Activated T-cell treated with anti-CD3 and anti-CD28 coated beads, Interleukin-2, amount 50 U/mL, for 48 hours (primary cell): ENCODE data around the gene NMNAT3.
A peak's percentile ranks its signal among the peaks of the same experiment; 100 is the strongest.

Experiments used
- DNase-seq, 2 experiments: peaks; one replicate each; pipeline ENCODE4 v3.0.0-alpha.2; 2020

Gene NMNAT3

DNA sequence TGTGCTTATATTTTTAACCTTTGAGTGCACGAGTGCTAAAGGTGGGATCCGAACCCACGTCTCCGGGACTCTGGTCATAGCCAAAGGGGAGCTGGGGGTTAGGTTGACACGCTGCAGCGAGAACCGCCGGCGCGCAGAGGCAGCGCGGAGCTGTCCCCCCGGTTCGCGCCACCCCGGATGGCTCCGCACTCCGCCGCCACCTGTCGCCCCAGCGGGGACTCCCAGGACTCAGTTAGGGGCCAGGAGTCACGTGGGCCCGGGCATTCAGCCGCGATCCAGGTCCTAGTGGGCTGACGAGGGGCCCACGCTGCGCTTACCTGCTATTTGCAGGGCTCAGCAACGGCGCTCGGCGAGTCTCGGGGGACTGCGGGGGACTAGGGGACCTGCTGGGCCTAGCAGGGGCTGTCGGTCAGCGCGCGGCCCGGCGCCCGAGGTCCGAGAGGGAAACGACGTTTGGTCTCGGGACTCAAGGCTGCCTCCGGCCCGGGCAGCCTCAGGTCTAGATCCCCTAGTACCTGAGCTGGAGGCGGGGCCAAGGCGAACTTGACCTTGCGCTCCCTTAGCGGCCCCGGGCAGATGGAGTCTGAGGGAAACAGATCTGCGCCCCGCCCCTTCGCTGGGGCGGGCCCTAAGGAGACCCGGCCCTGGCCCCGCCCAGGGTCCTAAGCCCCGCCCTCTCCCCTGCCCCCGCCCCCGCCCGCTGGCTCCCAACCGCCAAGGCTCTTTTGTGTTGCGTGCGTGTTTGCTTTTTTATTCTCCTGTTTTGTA is at the start of gene NMNAT3:
NMNAT3 (minus strand) TSS at position 585 of the 768 bp plus-strand sequence. CDS start 50,248 bp downstream, outside the sequence.
- peak; percentile 85 to 89 for DNase-seq

DNA sequence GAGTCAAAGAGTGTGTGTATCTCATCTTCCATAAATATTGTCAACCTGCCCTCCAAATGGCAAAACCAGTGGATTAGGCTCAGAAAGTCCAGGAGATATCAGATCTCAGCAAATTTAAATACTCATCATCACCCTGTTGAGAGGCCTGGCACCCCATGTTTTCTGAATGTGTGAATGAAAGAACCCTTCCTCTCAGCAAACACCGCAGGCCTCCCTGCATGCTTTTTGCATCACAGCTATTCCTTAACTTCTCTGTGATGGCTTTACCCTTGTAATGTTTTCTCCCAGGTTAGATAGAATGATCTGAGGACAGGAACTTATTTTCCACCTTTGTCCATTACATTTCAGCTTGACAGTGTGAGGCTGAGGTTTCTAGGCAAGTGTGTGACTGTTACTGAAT is 43.6 kb upstream of the NMNAT3 start:
- DNase-seq: no peak

DNA sequence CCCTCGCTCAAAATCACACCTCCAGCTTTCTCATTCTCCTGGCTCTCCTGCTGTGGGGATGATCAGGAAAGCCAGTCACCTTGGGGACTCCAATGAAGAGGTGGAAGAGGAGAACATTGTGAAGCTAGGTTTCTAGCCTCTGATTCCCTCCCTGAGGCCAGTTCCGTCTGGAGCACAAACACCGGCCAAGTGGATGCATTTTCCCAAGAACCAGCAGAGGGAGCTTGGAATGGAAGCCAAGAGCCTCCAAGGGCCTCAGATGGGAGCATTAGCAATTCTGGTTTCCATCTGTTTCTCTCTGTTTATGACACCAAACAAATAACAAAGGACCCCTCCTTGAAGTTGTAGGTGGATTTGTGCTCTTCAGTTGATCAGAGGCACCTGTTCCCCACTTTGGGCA is 40.6 kb upstream of the NMNAT3 start:
- DNase-seq: no peak

DNA sequence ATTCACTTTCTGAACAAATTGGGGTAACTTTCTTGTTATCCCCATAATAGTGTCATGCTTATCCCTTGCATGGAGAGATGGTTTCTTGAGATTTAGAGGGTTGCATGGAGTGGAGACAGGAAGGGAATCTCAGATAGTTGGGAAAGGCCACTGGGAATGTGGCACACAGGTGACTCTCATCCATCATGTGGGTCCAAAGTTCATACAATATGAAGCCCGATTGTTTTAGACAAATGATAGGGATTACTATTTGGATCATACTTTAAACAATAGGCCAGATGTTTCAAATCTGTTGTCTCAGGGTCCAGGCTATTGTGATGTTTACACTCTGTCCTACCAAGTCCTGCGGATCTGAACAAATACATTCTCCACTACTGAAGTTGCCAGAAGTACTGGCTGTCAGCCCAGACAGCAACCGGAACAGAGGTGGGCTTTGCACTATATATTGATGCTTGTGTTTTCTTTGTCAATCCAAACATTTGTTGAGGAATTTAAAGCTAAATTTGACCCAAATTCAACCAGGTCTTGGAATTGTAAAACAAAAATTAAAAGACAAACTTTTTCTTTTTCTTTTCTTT is 39.2 kb upstream of the NMNAT3 start:
- no peak for DNase-seq

DNA sequence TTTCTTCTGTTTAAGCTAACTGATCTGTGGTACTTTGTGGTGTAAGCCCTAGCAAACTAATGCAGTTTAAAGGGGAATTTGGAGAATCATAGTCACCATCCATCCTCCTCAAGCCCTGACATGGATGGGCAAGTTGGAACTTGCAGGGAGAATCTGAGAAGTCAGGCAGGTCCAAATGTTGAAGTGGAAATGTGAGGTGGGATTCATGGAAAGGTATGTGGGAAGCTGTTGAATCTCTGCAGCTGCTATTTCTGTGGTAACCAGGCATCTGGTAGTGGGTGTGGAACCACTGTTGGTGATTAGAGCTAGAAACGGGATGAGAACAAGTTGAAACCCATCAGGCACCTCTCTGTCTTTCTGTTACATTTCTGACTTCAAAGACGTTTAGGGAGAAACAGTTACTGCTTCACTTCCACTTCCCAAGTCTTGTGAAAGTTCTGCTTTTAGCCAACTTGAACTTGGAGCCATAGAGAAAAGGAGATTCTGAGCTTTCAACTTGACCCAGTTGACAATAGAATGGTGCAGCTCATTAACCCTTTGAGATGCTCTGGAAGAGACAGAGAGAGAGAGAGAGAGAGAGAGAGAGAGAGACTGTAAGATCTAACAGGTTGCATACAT is 38.1 kb upstream of the NMNAT3 start:
- DNase-seq: no peak

DNA sequence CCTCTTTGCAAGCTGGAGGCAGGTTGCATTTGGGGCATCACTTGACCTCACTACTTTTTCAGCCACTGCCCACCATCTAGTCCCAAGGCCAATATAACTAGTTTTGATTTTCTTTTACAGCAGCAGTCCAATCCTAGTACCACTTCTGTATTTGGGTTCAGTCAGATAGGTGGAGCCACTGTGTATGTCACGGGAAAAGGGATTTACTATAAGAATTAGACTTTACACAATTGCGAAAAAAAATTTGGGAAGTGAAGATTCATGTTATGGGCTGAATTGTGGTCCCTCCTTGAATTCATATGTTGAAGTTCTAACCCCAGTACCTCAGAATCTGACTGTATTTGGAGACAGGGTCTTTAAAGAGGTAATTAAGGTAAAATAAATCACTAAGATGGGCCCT is 37.4 kb upstream of the NMNAT3 start:
- no peak for DNase-seq

DNA sequence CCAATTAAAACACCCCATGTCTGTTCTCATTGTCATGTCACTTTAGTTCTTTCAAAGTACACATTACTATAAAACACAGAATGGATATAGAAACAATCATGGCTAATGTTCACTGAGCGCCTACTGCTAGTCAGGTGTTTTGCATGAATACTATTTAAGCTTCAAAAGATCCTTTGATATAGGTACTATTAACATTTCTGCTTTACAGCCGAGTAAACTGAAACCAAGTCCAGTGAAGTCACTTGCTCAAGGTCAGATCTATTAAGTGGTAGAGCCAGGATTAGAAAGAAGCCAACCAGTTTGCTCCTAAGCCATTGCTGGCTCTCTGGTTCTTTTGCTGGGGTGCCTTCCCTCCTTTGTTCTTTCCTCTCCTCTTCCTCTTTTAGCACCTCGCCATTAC is 32.4 kb upstream of the NMNAT3 start:
- DNase-seq: no peak

DNA sequence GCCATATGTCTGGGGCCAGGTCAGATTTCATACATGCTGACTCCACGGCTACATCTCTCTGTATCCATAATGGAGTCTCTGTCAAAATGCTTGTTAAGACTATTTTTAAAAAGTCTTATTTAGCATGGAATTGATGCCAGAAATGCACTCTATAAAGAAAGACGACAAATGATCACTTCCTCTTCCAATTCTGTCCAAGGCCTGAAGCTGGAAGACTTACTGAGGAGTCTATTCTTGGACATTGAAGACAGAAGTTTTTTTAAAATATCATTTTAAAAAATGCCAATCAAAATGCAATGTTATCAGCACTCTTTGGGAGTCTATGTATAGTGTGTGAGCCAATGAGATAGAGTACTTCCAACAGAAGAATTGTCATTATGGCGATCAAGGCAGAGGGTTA is 27.9 kb upstream of the NMNAT3 start:
- DNase-seq: no peak

DNA sequence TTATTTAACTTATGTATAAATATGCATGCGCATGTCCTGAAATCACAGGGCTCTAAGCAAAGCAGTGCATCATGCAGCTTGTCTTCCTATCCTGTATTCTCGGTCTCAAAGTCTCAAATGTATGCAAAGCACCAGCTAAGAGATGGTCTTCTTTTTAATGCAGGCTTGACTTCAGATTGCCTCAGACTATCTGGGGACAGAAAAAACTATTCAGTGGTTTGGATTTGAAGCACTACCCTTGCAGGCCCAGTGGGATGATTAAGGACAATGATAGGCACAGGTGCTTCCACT is 18.5 kb upstream of the NMNAT3 start:
- DNase-seq: no peak

DNA sequence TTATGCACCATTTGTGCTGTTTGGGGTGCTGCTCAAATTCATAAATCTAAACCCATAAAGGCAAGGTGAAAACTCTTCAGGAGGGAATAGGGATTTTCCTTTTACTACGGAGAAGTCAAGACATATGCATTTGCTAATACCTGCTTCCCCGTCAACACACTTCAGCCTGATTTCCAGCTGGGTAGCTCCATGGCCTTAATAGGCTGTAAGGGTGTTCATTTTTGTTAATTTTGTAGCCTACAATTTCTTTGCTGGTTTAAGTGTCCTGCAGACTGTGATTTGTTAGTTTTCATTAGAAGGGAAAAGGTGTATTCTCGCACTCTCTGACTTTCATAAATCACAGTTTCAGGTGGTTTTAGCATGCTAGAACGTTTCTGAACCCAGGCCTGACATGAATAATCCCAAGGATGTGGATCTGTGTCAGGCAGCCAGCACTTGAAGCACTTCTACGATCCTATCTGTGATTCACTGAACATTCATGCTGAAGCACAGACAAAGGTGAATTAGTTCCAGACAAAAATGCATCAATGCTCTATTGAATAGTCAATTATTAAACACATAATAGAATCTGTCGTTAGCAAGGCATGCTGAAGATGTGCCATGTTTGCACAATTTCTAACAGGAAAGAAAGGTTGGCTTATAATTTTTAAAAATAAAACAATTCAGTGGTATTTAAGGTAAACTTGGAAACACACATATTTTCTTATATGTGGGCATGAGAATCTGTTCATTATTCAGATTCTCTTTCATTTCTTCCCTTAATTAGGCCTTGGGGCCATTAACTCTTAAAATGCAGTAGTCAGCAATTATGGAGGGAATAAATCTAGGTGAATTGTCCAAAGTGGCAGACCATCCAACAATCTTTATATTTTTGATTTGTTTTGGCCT is 17.9 kb upstream of the NMNAT3 start:
- no peak for DNase-seq

DNA sequence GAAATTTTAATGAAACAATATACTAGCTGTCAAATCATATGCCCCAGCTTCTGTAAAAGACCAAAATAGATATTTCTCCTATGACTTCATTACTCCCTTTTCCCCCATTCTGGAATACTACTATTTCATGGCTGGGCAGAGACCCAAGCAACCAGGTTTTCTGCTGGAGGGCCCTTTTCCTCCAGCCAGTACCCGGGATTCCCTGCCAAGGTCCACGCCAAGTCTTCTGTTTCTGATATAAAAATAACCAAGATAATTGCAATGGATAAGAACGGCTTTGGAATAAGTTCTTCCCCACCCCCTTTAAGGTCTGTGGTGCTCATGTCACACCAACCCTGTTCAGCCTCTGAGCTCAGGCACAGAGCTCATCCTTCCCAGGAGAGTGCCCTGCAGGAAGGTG is 17.2 kb upstream of the NMNAT3 start:
- no peak for DNase-seq

DNA sequence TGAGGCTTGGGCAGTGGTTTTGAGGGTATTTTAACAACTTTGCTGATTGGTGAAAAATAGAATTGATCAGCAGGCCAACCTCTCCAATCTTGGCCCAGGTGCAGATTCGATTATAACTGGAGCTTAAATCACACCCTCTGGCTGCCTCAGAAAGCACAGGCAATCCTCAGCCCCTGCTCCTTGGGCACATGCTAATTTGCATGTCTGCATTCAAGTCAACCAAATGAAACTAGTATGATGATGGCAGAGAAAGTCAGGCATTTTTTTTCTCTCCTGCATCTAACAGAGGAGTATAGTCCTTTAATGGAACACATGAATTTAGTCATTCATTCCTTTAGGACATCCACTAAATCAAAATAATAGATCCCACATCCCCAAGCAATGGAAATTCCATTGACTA is 16.8 kb upstream of the NMNAT3 start:
- DNase-seq: no peak

DNA sequence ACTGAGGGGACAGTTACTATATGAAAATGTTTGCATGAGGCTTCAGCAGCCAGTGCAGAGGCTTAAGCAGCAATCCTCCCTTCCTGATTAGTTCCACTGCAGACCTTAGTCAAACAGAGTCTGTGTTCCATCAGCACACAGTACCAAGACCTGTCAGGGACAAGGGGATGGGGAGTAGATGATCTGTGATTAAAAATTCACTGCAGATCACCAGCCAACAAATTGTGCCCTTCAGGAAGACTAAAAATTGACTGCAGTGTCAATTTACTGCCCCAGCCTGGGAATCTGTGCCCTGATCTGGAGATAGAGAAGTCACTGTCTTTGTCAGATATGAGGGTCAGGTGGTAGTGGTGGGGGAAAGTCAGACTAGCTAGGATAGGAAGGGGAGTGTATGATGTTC is 13.8 kb upstream of the NMNAT3 start:
- DNase-seq: no peak

DNA sequence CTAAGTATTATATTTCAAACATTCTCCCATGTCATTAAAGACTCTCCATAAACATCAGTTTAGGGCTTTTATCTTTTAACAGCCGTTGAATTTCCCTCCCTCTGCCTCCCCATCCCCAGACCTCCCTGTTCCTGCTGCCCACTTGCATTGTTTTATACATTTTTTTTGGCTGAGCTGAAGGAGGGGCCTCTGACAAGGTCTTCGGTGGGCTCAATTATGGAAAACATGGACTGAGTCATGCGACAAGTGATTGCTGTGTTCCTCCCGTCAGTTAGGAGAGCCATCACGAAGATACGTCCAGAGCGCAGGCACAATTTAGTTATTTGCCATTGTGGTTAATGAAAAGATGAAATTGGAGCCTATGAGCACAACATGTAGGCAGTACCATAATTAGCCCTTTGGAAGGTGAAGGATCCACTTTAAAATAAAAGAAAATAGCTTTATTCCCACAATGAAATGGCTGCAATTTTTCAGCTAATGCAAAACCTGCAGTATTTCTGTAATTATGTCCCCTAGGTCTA is 12.0 kb upstream of the NMNAT3 start:
- DNase-seq: no peak

DNA sequence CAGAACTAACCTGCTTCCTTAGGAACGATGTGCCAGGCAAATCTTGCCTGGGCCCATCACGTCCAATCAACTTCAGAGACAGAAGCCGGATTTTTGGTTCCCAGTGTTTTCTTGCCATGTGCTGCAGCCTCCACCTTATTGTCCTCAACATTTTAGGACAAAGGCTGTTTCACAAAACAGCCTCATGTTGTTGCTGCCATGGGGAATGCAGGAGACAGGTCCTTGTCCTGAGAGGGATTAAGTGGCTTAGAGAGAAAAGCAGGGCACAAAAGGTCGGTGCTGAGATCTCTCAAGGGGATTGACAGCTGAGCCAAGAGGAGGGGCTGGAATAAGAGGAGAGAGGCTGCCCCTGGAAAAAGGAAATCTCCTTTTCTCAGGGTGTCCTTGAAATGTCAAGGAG is 11.3 kb upstream of the NMNAT3 start:
- no peak for DNase-seq

DNA sequence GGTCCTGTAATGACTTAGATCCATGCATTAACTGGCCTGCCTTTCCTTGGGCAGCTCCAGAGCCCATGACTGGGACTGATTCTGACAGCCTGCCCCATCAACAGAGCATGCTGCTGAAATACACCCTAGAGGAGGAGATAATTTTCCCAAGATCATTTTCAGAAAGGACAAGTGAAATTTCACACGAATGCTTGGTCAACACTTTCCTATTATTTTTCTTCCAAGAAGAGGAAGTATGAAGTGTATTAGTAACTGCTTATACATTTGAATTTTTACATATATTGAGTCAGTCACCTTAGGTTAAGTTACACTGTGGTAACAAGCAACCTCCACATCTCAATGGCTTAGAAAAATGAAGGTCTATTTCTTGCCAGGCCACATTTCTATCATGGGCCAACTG is 9.7 kb upstream of the NMNAT3 start:
- no peak for DNase-seq

DNA sequence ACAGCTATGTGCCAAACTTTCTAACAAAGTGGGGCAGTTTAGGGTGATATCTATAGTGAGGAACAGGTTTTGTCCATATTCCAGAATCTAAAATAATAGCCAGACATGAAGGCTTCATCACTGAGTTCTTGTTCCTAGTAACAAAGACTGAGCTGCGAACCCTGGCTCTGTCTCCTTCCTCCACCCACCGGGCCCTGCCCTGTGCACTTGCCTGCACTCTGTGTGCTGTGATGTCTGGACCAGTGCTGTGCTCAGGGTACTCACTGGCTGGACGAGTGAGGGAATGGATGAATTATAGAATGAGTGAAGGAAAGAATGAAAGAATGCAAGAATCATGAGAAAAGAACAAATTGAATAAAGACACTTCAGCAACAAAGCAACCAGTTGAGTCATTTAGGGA is 8.9 kb upstream of the NMNAT3 start:
- no peak for DNase-seq

DNA sequence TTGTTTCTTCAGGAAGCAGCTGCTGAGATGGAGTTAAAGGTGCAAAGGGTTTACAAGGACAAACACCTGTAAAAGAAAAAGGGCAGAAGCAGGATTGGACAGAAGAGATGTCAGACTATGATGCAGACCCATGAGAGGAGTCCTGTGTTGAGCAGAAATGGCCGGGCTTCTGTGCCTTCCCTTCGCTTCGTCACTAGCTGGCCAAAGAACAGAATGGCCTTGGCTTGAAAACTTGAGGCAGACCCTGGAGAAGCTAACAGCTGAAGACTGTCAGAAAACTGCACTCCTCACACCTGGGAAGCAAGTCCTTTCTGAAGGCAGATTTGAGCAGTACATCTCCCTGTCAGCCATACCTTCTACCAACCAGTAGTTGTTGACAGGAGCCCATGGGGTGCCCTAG is 8.4 kb upstream of the NMNAT3 start:
- no peak for DNase-seq

DNA sequence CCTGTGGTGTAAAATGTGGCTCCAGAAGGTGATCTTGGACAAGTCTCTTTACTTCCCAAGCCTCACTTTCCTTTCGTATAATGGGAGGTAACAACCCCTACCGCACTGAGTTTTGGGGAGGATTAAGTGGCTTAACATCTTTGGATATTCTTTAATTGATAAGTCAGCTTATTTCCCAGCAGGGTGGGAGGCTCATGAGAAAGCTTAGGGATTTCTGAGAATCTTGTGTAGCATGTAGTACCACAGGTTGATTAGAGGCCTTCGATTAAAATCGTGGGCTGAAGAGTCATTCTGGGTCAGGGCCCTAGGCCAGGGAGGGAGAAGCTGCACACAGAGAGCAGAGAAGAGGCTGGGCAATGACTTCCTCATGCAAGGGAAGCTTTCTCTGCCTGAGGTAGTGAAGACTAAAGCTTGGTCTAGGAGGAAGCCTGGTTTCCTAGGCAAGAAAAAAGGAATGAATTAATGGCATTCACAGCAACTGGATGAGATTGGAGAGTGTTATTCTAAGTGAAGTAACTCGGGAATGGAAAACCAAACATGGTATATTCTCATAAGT is 1.5 kb upstream of the NMNAT3 start:
- DNase-seq: no peak

DNA sequence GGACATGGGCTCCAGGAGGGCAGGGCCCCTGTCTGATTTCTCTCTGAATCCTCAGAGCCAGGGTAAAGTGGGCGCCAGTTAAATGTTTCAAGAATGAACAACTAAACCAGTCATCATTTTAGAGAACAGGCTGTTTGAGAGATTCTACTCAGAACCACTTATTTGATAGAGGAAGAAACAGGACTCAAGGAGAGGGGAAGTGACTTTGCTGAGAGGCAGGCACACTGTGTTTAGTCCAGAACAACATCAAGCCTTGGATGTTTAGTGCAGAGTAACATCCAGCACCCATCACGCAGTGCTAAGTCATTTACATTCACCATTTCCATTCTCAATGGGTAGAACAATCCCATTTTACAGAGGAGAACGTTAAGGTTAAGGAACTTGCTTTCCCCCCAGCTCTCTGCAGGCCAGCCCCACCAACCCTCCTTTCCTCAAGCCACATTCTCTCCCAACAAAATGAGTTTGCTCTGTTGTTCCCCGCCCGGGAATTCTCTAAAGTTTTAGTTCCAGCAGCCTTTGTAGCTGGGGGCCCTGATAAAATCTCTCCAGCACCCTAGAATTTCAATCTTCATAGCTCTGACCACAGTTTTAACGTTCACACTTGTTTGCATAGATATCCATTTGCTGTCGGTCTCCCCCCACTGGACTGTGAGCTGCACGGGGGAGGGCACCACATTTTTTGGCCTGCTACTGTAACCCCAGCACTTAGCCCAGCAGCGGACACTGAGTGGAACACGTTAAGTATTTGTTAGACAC is 962 bp downstream of the NMNAT3 start:
- no peak for DNase-seq

DNA sequence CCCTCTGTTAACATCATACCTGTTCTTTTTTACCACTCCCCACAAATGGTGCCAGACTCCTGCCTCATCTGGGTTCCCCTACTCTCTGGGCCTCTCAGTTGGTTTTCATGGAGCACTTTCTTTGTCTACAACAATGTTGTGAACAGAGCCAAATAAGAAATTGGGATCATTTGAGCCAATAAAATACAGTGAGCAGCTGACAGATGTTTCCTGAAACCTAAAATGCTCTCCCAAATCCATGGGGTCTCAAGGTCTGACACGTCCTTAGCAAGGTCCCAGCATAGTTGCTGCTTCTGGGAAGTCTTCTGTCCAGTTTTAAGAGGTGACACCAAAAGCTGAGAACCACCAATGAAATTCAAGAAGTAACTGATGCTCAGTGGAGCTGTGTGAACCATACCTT is 1.7 kb downstream of the NMNAT3 start:
- no peak for DNase-seq

DNA sequence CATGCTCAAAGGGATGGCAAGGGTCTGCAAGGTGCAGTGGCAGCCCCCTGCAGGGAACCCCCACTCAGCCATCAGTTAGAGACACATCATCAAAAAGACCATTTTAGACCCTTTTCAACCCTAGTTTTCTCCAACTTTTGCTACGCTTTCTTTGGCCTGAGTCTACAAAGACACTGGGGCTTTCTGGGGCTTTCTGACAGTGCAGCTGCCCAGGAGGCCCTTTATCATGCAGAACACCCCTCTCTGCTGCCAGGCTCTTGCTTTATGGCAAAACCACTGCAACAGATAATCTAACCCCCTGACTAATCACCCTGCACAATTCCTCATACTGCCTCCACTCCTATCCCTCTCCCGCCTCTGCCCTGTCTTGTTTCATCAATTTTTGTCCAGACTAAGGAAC is 2.4 kb downstream of the NMNAT3 start:
- DNase-seq: no peak
